Skeletal muscle tissue (tissue), 4 donors: ENCODE data around the gene UBE2N. TPM values are rescaled to one million over a fixed set of nuclear protein-coding genes. Genes with fewer than 3 reads are reported as not detected.
A peak's percentile ranks its signal among the peaks of the same experiment; 100 is the strongest.

Source experiments
- H3K27ac ChIP-seq: one replicate; pipeline ENCODE4 v1.7.0; 2013; ENCODE audit warnings: mild to moderate bottlenecking, low read depth, low read length, inconsistent platforms
- H3K27me3 ChIP-seq, 3 donors: one replicate each; pipeline ENCODE4 v1.7.0; 2013; ENCODE audit warnings: low read length in 3 of 3; ENCODE audit not compliant: control insufficient read depth in 3 of 3, insufficient read depth in 3 of 3
- H3K36me3 ChIP-seq, 3 donors: one replicate each; pipeline ENCODE4 v1.7.0; 2013; ENCODE audit warnings: low read length in 3 of 3; ENCODE audit not compliant: control insufficient read depth in 3 of 3, insufficient read depth in 3 of 3
- H3K4me1 ChIP-seq, 3 donors: one replicate each; pipeline ENCODE4 v1.7.0; 2013; ENCODE audit warnings: low read length in 3 of 3, mild to moderate bottlenecking in 3 of 3; ENCODE audit not compliant: control insufficient read depth in 3 of 3, insufficient read depth in 3 of 3
- H3K4me3 ChIP-seq, 3 donors: one replicate each; pipeline ENCODE4 v1.7.0; 2013; ENCODE audit warnings: low read length in 3 of 3
- H3K9ac ChIP-seq, 3 donors: one replicate each; pipeline ENCODE4 v1.7.0; 2013; ENCODE audit warnings: low read length in 3 of 3, mild to moderate bottlenecking in 3 of 3, moderate library complexity in 2 of 3, low read depth in 1 of 3
- H3K9me3 ChIP-seq, 3 donors: one replicate each; pipeline ENCODE4 v1.7.0; 2013; ENCODE audit warnings: low read length in 3 of 3; ENCODE audit not compliant: control insufficient read depth in 3 of 3
- total RNA-seq: library from RNA; depleted of rRNA; stranded (reverse); fragments of >200 nt; gene quantifications from one replicate; pipeline ENCODE4 v1.2.3, GENCODE V29; 2014
- donor health status: Osteomylitis.

Gene UBE2N
- total RNA-seq, 1 donor from 2014 or later = 51.7 TPM

DNA sequence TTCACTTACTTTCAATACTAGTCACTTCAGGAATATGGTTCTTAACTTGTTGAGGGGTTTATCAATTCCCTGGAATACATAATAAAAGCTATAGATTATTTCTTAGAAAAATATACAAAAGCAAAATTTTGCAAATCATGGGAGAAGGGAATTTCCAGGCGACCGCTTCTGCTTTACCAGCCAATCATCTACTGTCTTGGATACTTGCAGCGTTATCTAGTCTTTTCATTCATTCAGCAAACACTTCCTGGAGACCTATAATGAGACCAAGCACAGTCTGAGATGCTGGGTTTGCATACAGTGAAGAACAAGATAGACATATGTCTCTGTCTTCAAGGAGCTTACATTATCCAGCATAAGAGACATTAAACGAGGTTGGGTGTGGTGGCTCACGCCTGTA is 24.1 kb upstream of the UBE2N start:
- Histone ChIP-seq H3K27ac (no peak overlapping the region), H3K9me3 (no peaks in the 10 kb centered on the region), H3K4me1 (peaks cover 9 to 16% (median 10%) of the 10 kb centered on the region in 3 donors), H3K4me3 (no peak overlapping the region), H3K27me3 (no peaks in the 10 kb centered on the region), H3K36me3 (peaks cover 0 to 4% (median 0%) of the 10 kb centered on the region in 3 donors), H3K9ac (no peak overlapping the region)

DNA sequence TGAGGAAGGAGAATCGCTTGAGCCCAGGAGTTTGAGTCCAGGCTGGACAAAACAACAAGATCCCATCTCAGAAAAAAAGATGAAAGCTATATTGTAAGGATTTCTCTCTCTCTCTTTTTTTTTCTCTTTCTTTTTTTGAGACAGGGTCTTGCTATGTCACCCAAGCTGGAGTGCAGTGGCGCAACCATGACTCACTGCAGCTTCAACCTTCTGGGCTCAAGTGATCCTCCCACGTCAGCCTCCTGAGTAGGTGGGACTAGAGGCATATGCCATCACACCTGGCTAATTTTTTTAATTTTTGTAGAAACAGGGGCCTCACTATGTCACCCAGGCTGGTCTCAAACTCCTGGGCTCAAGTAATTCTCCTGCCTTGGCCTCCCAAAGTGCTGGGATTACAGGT is 19.8 kb upstream of the UBE2N start:
- Histone ChIP-seq H3K4me3 (no peak overlapping the region), H3K9me3 (no peaks in the 10 kb centered on the region), H3K27me3 (no peaks in the 10 kb centered on the region), H3K27ac (no peak overlapping the region), H3K36me3 (no peaks in the 10 kb centered on the region), H3K9ac (no peak overlapping the region), H3K4me1 (no peaks in the 10 kb centered on the region)

DNA sequence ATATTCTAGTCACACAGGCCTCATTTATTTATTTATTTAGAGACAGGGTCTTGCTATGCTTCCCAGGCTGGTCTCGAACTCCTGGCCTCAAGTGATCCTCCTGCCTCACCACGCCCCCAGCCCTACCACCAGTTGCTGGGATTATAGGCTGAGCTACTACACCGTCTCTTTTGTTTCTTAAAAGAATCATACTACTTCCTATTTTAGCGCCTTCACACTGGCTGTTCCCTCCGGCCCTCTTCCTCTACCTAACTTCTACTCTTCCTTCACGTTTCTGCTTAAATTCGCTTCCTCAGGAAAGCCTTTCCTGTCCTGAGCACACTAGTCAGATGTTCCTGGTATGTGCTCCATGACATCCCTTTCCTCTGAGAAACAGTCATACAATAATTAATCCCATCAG is 19.2 kb upstream of the UBE2N start:
- H3K27me3 ChIP-seq = no peaks in the 10 kb centered on the region
- no peak overlapping the region for H3K9ac ChIP-seq
- H3K27ac ChIP-seq = no peak overlapping the region
- H3K9me3 ChIP-seq = no peaks in the 10 kb centered on the region
- no peaks in the 10 kb centered on the region for H3K4me1 ChIP-seq
- no peak overlapping the region for H3K4me3 ChIP-seq
- H3K36me3 ChIP-seq = no peaks in the 10 kb centered on the region

DNA sequence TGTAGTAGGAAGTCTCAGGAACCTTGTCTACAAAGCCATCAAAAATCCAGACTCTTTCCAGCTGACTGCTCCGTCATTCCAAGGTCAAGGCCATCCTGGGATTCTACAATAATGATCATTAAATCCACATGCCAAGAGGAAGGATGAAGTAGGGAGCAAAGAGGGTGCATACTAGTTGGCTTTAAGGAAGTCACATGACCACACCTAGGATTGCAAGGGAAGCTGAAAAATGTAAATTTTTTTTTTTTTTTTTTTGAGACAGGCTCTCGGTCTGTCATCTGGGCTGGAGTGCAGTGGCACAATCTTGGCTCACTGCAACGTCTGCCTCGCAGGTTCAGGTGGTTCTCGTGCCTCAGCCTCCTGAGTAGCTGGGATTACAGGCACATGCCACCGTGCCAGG is 18.3 kb upstream of the UBE2N start:
- Histone ChIP-seq H3K9ac (no peak overlapping the region), H3K36me3 (no peaks in the 10 kb centered on the region), H3K4me3 (no peak overlapping the region), H3K27me3 (no peaks in the 10 kb centered on the region), H3K9me3 (no peaks in the 10 kb centered on the region), H3K4me1 (no peaks in the 10 kb centered on the region), H3K27ac (no peak overlapping the region)

DNA sequence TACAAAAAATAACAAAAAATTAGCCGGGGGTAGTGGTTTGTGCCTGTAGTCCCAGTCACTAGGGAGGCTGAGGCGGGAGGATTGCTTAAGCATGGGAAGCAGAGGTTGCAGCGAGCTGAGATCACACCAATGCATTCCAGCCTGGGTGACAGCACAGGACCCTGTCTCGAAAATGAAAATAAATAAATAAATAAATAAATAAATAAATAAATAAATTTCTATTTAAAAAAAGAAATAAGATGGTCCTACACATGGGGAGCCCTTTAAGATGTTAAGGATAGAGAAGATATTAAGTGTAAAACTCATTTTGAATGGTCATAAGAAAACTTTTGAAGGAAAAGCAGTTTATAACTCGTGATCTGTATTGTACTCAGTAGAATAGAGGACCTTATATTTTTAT is 17.4 kb upstream of the UBE2N start:
- H3K9ac ChIP-seq = no peak overlapping the region
- no peak overlapping the region for H3K27ac ChIP-seq
- no peak overlapping the region for H3K4me3 ChIP-seq
- no peaks in the 10 kb centered on the region for H3K36me3 ChIP-seq
- H3K9me3 ChIP-seq = no peaks in the 10 kb centered on the region
- H3K4me1 ChIP-seq = no peaks in the 10 kb centered on the region
- H3K27me3 ChIP-seq = no peaks in the 10 kb centered on the region

DNA sequence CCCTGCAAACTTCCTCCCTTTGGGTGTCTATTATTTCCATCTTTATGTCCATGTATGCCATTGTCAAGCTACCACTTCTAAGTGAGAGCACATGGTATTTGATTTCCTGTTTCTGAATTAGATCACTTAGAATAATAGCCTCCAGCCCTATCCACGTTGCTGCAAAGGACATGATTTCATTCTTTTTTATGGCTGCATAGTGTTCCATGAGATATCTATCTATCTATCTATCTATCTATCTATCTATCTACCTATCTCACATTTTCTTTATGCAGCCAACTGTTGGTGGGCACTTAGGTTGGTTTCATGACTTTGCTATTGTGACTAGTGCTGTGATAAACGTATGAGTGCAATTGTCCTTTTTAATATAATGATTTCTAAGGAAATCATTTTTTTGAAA is 14.3 kb upstream of the UBE2N start:
- H3K27ac ChIP-seq = no peak overlapping the region
- H3K9ac ChIP-seq = no peak overlapping the region
- no peak overlapping the region for H3K4me3 ChIP-seq
- H3K36me3 ChIP-seq = no peaks in the 10 kb centered on the region
- no peaks in the 10 kb centered on the region for H3K27me3 ChIP-seq
- H3K9me3 ChIP-seq = no peaks in the 10 kb centered on the region
- H3K4me1 ChIP-seq = no peaks in the 10 kb centered on the region

DNA sequence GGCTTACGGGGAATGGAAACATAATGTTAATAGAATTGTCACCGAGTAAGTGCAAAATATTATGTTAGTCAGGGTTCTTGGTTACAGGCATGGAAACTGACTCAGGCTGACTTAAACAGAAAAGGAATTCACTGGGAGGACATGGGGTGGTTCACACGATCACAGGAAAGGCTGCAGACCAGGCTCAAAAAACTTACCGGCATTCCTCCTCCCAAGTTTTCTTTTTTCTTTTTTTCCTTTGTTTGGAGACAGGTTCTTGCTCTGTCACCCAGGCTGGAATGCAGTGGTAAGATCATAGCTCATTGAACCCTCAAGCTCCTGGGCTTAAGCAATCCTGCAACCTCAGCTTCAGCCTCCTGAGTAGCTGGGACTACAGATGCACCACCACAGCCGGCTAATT is 11.9 kb upstream of the UBE2N start:
- Histone ChIP-seq H3K9ac (no peak overlapping the region), H3K4me1 (peaks cover 0 to 4% (median 0%) of the 10 kb centered on the region in 3 donors), H3K4me3 (no peak overlapping the region), H3K27me3 (no peaks in the 10 kb centered on the region), H3K9me3 (no peaks in the 10 kb centered on the region), H3K36me3 (no peaks in the 10 kb centered on the region), H3K27ac (no peak overlapping the region)

DNA sequence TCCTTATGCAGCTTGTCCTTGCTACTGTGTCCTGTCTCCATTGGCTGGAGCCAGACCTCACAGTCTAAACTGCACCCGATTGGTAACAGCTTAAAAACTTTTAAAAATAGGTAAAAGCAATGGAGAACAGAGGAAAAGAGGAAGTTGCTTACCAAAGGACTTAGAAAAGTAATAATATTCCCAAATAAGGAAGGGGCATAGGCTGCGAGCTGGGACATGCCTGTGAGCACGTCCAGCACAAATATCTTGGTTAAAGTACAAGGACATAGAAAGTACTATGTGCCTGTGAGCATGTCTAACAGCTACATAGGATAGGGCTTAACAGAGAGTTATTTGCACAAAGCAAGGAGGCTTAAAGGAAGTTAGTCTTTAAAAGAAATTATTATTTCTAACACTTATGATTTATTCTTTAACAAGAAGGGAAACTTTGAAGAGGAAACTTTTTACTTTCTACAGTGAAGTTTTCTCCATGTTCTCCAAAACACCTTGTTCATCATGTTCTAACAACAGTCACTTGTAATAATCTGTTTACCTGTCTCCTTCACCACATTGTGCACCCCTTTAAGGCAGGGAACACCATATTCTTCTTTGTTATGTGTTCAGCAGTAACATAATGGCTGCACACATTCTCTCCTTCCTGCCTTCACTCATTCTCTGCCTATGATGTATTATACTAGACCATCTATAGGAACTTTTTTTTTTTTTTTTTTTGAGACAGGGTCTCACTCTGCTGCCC is 9.8 kb upstream of the UBE2N start:
- no peaks in the 10 kb centered on the region for H3K9me3 ChIP-seq
- H3K27ac ChIP-seq = no peak overlapping the region
- H3K4me3 ChIP-seq = no peak overlapping the region
- H3K4me1 ChIP-seq = peaks cover 0 to 4% (median 0%) of the 10 kb centered on the region in 3 donors
- H3K9ac ChIP-seq = peak overlapping the region in 1 of 3 donors; percentile 33
- no peaks in the 10 kb centered on the region for H3K36me3 ChIP-seq
- H3K27me3 ChIP-seq = no peaks in the 10 kb centered on the region

DNA sequence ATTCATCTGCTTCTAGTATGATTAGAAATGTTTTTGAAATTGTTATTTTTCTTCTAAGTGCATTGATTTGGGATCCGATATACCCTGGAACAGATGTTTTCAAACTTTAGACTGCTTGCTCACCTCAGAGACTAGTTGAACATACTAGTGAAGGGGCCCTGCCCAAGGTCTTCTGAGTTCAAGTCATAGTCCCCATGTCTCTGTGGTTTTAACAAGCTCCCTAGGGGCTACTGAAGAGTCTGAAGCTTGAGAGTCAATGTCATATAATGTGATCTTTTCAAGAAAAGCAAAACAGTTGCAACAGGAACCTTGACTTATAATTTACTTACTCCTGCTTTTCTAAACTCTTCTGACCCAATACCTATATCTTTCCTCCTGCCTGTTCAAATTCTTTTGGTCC is 7.5 kb upstream of the UBE2N start:
- H3K36me3 ChIP-seq = no peaks in the 10 kb centered on the region
- H3K4me3 ChIP-seq = no peak overlapping the region

DNA sequence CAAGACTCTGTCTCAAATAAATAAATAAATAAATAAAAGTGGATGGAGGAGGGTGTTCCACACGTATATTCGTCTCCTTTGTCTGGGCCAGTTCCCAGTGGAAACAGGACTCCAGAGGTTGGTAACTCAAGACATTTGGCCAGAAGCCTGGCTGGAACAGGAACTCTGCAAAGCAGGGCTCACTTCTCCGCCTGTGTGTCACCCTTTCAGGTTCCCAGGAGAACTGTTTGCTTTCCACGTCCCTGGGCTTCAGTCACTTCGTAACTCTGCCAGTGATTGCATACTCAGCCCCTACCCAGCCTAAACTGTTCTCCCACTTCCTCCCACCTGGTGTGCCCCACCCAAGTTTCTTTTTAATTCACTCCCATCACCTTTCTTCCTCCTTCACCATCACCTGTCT is 7.0 kb upstream of the UBE2N start:
- H3K27ac ChIP-seq = no peak overlapping the region
- no peaks in the 10 kb centered on the region for H3K36me3 ChIP-seq
- peak overlapping the region in 1 of 3 donors; percentile 12 for H3K9ac ChIP-seq
- H3K4me3 ChIP-seq = peak overlapping the region in 1 of 3 donors; percentile 35
- H3K27me3 ChIP-seq = no peaks in the 10 kb centered on the region
- H3K9me3 ChIP-seq = no peaks in the 10 kb centered on the region
- H3K4me1 ChIP-seq = peaks cover 0 to 4% (median 0%) of the 10 kb centered on the region in 3 donors

More for the DNA sequence above, 7.5 kb upstream of the UBE2N start:
- Histone ChIP-seq H3K9me3 (no peaks in the 10 kb centered on the region), H3K27ac (no peak overlapping the region), H3K27me3 (no peaks in the 10 kb centered on the region), H3K9ac (no peak overlapping the region), H3K4me1 (peaks cover 0 to 4% (median 0%) of the 10 kb centered on the region in 3 donors)
